Activated effector memory CD4-positive, alpha-beta T cell treated with Interleukin-2 at 50 U/mL for 16 hours (primary cell): Measurements from ENCODE around the gene SAMSN1.

Experiments used
- DNase-seq: peaks from one replicate; pipeline ENCODE4 v3.0.0-alpha.2; 2020

SAMSN1 gene

DNA sequence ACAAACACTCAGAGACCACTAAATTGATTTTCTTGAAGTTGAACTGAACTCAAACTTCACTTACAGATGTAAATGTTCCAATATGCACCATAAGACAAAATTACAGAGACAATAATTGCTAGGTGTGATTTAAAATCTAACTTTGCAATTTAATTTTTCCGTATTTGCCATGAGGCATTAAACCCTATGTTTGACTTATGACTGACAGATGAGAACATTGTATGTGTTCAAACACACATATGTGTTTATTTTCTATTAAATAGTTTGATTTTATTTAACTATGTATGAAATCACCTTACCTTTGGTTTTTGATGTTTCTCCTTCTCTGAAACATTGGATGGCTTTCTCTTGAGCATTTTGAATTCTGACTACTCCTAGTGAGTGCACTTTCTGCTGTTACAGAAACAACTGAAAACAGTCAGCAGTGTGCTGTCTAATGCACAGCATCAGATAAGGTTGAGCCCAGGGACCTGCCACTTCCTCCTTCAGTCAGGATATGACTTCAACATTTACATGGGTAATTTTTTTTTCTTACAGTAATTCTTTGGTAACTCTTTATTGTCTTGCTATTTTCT is at the start of gene SAMSN1:
TSS of gene SAMSN1 (minus strand) at position 410 of the 575 bp plus-strand sequence. CDS start at position 356, 54 bp downstream.
- peak; percentile 56 for DNase-seq

DNA sequence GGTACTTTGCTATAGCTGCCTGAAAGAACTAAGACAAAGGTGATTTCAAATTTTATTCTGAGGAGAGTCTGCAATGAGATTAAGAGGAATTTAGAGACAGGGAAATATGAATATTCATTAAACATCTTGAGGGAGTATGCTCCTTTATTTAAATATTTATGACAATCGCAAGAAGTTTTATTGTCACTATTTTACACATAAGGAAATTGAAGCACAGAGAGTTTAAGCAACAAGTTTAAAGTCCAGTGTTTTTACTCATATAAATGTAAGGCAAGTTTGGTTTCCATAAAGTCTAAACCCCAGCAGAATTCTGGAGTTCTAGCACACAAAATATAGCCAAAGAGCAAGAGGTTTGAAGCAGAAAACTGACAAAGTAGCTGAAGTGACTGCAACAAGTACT is 49.3 kb upstream of the SAMSN1 start:
- no peak for DNase-seq

DNA sequence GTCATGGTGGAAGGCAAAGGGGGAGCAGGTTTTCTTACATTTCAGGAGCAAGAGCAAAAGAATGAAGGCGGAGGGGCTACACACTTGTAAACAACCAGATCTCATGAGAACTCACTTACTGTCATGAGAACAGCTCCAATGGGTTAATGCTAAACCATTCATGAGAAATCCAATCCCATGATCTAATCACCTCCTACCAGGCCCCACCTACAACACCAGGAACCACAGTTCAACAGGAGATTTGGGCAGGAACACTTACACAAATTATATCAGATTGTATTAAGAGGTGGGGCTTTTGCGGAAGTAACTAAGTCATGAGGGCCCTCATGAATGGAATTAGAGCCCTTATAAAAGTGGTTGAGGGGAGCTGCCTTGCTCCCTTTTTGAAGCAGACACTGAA is 48.9 kb upstream of the SAMSN1 start:
- DNase-seq, result no peak

DNA sequence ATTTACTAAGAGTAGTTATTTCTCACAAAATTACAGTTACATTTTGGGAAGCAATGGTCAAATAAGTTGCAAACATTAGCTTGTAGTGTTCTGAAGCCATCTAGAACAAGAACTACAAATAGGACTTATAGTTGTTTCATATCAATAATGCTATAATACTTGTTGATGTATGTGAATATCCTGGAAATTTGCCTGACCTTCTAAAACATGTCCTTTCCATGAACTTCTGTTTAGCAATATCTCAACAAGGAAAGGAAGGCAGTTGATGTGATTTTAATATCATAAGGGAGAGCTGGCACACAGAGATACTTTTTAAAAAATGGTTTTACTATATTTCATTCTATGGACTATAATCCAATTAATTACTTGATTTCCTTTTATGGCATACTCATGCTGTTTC is 47.1 kb upstream of the SAMSN1 start:
- no peak for DNase-seq

DNA sequence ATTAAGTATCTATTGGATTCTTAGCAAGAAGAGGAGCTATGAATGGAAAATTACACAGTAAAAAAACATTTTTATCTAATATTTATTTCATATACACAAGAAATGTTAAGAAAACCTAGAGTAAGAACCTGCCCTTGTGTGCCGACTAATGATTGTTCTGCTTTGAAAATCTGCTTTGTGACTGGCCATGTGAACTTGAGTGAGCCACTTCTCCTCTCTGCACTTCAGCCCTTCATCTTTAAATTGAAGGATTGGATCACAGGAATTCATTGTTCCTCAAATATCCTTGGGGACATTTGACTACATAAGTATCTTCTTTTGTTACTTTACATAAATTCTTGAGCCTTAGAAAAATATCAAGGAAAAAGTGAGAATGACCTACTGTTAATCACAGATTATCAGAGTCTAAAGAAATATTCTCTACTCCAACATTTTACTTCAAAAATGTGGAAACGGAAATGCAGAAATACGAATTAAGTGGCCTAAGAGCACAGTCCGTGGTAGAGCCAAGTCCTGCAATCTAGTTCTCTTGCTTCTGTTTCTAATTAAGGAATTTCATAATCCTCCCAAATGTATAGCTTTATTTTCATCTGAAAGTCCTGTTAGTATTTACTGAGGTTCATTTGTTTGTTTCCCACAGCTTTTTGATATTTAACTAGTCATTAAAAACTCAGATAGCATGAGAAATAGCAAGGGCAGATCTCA is 46.3 kb upstream of the SAMSN1 start:
- DNase-seq, result no peak

DNA sequence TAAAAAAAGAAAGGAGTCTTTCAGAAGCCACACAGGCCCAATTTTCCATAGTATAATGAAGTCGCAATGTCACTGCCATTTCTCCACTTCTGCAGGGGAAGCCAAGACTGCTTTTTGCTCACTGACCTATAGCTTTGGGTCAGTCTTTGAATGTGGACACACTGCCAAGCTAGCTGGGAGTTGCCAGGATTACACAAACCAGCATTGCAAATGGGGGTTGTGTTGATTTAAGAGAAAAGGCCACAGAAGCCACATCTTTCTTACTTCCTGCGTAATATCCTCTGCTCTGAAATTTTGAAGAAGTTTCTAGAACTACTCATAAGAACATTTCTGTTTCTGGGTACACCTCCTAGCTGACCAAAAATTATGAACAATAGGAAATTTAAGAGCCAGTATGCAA is 45.8 kb upstream of the SAMSN1 start:
- peak; percentile 4 for DNase-seq

DNA sequence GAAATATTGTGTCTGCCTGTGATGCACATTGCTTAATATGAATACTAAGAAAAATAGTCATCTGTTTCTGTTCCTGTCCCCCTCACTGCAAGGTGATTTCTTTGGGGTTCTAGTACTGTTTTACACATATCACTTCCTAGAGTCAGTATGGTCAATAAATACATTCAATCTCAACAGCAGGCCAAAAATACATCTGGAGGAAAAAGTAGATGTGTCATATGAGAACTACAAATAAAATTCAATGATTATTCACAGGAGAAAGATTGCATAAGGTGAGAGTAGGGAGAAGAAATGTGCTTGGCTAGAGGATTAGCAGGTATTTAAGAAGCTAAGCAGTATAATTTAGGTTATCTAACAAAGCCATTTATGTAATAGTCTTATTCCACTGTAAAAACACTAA is 45.3 kb upstream of the SAMSN1 start:
- DNase-seq, result no peak

DNA sequence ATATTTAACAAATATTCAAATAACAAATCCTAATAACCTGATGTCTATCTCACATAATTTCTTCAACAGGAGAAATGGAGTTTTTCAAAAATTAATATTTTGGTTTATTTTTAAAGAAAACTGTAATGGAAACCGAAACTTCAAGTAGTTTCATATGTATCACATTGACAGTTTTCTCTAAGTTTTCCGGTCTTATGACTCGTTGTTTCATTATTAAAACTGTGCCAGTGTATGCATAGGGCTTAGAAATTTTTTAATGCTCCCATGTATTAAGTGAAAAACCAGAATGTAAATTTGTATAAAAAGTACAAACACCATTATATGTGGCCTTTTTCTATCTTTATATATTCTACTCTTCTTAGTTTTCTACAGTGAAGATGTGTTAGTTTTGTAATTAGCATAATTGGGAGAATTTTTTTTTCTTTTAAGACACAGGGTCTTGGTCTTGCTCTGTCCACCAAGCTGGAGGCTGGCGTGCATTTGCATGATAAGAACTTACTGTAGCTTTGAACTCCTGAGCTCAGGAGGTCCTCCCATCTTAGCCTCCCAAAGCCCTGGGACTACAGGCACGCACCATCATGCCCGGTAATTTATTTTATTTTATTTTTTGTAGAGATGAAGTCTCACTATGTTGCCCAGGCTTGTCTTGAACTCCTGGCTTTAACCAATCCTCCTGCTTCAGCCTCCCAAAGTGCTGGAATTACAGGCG is 43.9 kb upstream of the SAMSN1 start:
- DNase-seq, result no peak

DNA sequence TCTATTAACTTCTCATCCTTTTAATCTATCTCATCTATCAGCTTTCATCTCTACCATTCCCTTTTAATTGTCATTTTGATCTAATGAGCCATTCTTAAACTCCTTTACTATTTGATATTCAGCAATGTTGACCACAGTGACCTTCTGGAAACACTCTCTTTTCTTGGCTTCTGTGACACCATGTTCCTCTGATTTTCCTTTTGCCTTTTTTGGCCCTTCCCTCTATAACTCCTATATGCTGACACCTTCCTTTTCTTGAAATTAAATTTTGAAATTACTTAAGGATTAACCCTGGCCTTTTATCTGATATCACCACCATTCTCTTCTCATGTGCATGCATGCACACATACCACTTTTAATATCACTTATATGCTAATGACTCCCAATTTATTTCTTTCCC is 41.2 kb upstream of the SAMSN1 start:
- no peak for DNase-seq

DNA sequence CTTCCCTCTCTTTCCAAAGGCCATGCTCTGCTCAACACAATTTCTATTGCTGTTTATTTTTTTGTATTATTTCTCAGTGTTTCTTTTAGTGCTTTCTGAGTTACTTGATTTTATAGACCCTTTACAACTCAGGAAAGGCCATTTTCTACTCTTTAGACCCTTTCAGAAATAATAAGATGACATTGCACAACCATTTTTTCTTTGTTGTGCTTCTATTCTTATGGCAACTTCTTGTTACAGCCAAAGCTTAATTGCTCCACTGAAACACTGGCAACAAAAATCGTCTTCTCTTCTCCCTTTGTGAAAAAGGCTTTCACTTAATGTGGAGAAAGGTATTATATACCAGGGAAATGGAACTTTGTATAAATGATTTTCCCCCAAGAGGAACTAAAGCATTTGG is 39.0 kb upstream of the SAMSN1 start:
- no peak for DNase-seq

DNA sequence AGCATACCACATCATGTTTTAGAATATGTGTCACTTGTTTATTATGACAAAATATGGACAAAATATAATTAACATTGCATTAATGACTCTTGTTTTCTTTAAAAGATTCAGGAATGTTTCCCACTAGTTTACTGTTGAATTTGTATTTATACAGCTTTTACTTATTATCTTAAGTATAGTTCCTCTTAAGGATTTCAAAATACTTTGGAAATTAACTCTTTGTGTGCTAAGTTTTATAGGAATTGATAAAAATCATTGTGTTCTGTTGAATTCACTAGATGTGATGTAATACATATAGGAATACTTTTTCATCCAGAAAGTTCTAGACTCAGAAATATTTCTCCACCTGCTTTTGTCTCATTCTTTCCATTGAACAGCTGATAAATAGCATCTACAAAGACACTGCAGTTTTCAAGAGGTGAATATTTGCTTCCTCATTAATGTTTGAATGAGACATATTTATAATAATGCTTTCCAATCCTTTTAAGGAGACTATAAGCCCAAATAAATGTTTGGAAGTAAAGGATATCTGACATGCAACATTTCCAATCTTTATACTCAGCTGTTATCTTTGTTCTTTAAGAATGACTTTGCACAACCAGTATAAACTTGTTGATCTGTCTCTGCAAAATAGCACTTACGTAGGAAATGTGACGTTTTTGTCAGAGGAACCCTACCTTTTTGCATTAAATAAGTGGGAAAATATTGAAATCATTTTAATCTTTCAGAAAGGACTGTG is 38.4 kb upstream of the SAMSN1 start:
- DNase-seq, result no peak

DNA sequence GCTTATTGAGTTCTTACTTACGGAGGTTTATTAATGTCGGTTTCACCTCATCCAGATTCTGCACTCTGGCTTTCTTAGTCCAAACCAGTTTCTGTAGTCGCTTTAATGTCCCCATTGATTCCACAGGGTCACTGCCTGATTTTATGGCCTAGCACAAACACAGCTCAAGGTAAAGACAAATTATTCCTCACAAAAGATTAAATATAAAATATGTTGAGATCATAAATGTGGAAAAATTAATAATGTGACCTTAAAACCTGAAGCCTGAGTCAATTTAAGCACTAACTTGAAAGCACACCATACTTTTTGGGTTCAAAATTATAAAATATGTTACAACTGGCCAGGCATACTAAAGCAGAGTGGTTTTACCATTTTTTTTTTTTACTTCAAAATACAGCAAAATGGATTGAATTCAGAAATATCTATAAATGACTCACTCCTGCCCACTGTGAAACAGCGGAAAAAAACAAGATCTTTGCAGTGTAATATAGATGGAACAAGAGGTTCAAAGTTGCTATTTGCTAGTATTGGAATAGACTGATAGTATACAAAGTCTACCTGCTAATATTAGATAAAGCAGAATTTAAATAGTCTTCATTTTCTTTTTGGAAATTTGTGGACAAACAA is 37.6 kb upstream of the SAMSN1 start:
- DNase-seq, result no peak

DNA sequence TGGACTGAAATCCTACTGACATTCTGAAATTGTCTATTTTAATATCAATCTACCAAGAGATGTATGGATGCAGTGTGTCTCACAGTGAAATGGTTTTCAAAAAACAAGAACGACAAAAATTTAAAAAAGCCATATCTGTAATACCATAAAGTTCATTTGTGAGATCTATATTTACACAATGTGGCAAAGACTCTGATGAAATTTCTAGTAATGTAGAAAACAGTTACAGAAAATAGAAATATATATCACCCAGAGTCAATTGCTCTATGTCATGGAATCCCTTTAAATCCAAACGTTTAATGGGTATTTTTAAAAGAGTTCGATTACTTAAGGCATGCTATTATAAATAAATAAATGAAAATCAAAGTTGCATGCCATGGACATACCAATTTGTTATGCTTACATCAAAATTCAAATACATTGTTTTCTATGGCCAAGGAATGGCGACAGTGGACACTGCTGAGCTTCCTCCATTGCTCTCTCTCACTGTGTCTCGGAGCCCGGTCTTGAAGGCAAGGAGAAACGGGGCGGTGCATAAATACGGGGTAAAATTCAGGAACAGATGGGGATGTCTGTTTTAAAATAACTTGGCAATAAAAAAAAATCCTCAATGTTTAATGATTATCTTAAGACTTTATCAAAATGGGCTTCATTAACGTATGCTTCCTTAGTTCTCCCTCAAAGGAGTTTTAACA is 37.0 kb upstream of the SAMSN1 start:
- DNase-seq, result no peak

DNA sequence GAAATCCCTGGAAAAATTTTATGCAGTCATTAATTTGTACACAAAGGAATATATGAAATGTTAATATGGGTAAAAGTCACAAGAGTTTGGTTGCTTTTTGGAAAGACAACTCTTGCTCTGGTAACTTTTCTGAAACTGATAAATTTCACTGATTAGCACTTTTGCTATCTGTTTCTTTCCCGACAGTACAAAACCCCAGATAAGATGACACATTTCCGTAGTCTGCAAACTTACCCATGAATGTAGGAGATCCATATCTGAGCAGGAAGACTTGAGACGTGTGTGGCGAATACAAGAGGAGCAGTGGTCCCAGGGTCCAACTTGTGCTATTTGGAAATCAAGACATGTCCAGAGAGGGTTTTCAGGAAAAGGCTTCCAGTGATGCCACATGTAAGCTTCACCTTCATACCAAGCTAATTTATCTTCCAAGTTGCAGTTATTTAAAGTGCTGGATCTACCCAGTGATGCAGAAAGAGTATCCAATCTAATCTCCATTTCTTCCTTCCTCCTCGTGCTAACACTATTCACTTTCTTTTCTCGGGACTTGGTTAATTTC is 35.9 kb upstream of the SAMSN1 start:
- peak; percentile 3 for DNase-seq

DNA sequence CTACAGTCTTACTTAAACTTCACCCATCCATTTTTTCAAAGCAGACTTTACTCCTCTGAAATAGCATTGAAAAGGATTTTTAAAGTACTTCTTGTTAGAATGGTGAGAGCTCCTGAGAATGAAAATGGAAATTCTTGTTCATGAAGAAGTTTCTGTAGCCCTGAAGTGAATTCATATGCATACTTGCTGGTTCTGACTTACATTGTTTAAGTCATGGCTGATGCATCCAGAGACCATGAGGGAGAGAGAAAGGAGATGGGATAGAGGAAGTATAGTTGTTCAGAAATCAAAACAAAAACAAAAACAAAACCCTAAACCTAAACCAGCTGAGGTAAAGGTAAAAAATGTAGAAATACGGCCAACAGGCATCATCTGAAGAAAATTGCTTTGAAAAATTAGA is 27.1 kb upstream of the SAMSN1 start:
- no peak for DNase-seq

DNA sequence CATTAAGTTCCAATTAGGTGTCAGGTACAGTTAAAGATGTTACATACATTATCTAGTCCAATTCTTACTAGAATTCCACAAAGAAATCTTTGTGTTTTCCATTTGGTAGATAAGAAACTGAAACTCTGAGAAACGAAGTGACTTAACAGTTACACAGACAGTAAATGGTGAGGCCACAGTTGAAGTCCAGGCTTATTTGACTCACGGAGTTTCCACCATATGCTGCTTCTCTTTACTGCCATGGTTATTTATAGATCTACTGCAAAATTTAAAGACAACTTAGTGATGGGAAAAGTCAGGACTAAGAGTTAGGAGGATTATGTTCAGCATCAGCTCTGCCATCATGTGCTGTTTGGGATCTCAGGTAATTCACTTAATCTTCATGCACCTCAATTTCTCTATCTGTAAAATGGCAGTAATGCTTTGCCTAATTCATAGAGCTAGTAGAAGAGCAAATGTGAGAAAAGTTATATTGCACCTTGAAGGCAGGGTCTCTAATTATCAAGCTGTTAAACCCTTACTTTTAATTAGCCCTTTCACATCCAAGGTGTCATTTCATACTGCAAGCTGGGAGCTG is 26.2 kb upstream of the SAMSN1 start:
- DNase-seq, result no peak

DNA sequence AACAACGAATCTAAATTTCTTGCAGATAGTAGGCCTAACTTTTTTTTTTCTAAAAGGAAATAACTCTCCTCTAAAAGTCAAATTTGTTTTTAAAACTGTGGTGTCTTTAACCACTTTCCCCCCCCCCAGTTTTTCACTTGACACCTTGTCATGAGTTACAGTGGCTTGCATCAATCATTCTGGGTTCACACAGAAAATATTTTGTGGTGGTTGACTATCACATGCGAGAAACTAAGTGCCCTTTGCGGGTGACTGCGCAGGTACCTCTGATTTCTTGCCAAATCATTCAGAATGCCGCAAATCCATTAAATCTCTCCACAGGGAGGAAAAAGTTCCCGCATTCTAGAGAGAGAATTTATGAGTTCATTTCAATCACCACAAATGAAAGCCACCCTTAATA is 23.8 kb upstream of the SAMSN1 start:
- DNase-seq, result no peak

DNA sequence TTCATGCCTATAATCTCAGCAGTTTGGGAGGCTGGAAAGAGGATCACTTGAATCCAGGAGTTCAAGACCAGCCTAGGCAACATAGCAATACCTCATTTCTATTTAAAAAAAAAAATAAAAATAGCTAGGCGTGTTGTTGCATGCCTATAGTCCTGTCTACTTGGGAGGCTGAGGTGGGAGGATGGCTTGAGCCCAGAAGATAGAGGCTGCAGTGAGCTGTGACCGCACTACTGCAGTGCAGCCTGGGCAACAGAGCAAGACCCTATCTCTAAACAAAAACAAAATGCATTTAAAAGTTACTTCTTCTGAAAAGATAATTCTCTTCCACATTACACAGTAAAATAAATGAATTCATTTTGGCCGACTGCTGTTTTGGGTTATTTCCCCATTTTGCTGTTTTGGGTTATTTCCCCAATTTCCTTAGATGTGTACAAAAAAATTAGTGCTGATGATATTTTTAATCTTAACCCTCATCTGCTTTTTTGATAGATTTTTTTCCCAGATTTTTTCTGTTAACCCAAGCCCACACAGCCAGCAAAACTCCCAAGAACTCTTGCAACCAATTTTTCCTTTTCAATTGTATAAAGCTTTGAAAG is 23.0 kb upstream of the SAMSN1 start:
- DNase-seq, result no peak

DNA sequence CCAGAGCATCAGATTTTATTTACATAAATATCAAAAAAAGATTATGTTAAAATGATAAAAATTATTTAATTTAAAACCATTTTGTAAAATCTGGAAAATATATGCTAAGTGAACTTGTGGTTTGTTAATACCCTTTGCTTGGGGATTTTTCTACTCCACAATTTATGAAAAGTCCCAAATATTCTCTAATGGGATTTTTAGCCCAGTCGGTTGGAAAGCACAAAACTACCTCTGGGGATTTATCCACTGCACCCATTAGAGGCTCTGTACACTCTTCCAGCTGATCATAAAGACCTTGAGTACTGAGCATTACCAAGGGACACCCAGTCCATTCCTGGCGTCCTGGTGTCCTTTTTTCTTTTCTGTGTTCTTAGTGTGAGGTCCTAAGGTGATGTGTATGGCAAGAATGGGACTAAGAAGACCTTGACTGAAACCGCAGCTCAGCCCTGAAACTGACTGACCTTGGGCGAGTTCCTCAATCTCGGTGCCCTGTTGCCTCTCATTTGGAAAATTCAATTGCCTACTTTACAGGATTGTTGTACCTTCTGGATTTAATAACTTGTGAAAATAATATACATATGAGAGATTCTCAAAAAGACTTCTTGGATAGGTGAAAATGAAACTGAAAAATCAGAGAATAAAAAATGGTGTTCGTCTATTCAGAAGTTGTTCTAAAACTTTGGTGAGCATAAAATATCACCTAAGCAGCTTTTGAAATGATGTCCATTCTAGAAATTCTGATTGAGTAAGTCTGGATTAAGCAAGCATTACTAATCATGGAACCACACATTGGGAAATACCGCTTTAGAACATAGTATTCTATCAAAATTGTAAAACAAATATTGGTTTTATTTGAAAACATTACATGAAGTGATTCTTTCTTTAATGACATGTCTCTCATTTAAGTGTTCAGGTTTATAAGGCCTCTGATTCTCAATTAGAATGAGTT is 21.5 kb upstream of the SAMSN1 start:
- no peak for DNase-seq

DNA sequence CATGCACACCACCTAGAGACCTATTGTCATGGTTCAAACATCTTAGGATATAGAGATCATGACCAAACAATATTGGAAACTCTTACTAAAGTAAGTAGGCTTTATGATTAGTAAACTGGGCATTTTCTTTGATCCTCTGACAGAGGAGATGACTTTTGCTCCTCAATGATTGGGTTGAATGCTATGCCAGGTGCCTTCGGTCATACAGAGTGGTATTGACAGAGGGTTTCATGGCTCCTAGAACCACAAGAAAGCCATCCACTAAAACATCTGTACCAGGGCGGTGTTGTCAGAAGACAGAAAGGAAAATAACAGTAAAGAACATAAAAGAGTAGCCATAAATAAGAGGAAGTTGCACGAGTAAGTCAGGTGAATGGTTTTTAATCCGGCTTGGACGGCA is 20.8 kb upstream of the SAMSN1 start:
- no peak for DNase-seq
